ENCODE measurements around the gene APOBEC4. TPM values are rescaled to one million over a fixed set of nuclear protein-coding genes. Genes with fewer than 3 reads are reported as not detected.
"Not testable (repeated sequence)": the region's sequence is repeated elsewhere in the genome, so short reads cannot be mapped to it uniquely, and the experiment has no call there.

The APOBEC4 gene
- total RNA-seq, 1 experiment from 2014 or later: not detected

GRCh38 chr1:183630748-183631147 is 22.4 kb downstream of the APOBEC4 start:
- no TSS peak for BruUV-seq (replicated peaks)
- DNase-seq (ENCODE audit: low read depth, low spot score): no peak
- TF ChIP-seq TCF7L2 (IDR thresholded peaks at IDR 0.05; ENCODE audit: low read depth, low read length): no peak
- TF ChIP-seq CTCF (IDR thresholded peaks at IDR 0.05): no peak
- TF ChIP-seq SIN3A (IDR thresholded peaks at IDR 0.05; ENCODE audit: borderline replicate concordance, insufficient read depth, low read depth, low read length): no peak
- no peak for TF ChIP-seq POLR2AphosphoS5 (IDR thresholded peaks at IDR 0.05; ENCODE audit: low read depth, low read length)
- TF ChIP-seq REST (IDR thresholded peaks at IDR 0.05; ENCODE audit: insufficient read depth in 1 of 2, low read depth in 2 of 2, low read length in 1 of 2): no peak
- ChIA-PET CTCF (no interaction called here), POLR2A (no interaction called here)
- ATAC-seq: no peak
- in situ Hi-C loops (cut with HindIII; ENCODE audit: low pct_unique_long_range_greater_than_20kb, low sequenced_read_pairs): no loop called here
- no peaks in the 10 kb centered on the region for H3K27me3 ChIP-seq (ENCODE audit: control insufficient read depth, insufficient read depth, low read length)
- peaks cover 34% of the 10 kb centered on the region for H3K36me3 ChIP-seq (ENCODE audit: control insufficient read depth, insufficient read depth, low read length)
- H3K9me3 ChIP-seq (ENCODE audit: control insufficient read depth, insufficient read depth, low read depth, low read length): no peaks in the 10 kb centered on the region
- intact Hi-C loops (cut with micrococcal nuclease; ENCODE audit: unreplicated experiment): no loop called here
- peaks cover 19% of the 10 kb centered on the region for H3K4me1 ChIP-seq (ENCODE audit: control insufficient read depth, insufficient read depth, low read length)
- H3K4me3 ChIP-seq (ENCODE audit: low read depth in 2 of 2, low read length in 2 of 2): no peak overlapping the region
- no peak overlapping the region for H3K27ac ChIP-seq (ENCODE audit: low read length)

GRCh38 chr1:183628537-183628936 is 24.6 kb downstream of the APOBEC4 start:
- intact Hi-C loops (cut with micrococcal nuclease; ENCODE audit: unreplicated experiment): no loop called here
- ATAC-seq (no peak), DNase-seq (ENCODE audit: low read depth, low spot score) (no peak)
- H3K27me3 ChIP-seq (ENCODE audit: control insufficient read depth, insufficient read depth, low read length): no peaks in the 10 kb centered on the region
- H3K27ac ChIP-seq (ENCODE audit: low read length): no peak overlapping the region
- no peaks in the 10 kb centered on the region for H3K9me3 ChIP-seq (ENCODE audit: control insufficient read depth, insufficient read depth, low read depth, low read length)
- peaks cover 34% of the 10 kb centered on the region for H3K36me3 ChIP-seq (ENCODE audit: control insufficient read depth, insufficient read depth, low read length)
- H3K4me3 ChIP-seq (ENCODE audit: low read depth in 2 of 2, low read length in 2 of 2): no peak overlapping the region
- no peak for TF ChIP-seq POLR2AphosphoS5 (IDR thresholded peaks at IDR 0.05; ENCODE audit: low read depth, low read length)
- TF ChIP-seq REST (IDR thresholded peaks at IDR 0.05; ENCODE audit: insufficient read depth in 1 of 2, low read depth in 2 of 2, low read length in 1 of 2): no peak
- no peak for TF ChIP-seq CTCF (IDR thresholded peaks at IDR 0.05)
- no peak for TF ChIP-seq SIN3A (IDR thresholded peaks at IDR 0.05; ENCODE audit: borderline replicate concordance, insufficient read depth, low read depth, low read length)
- no peak for TF ChIP-seq TCF7L2 (IDR thresholded peaks at IDR 0.05; ENCODE audit: low read depth, low read length)
- ChIA-PET POLR2A (no interaction called here), CTCF (no interaction called here)
- in situ Hi-C loops (cut with HindIII; ENCODE audit: low pct_unique_long_range_greater_than_20kb, low sequenced_read_pairs): no loop called here
- no TSS peak for BruUV-seq (replicated peaks)
- H3K4me1 ChIP-seq (ENCODE audit: control insufficient read depth, insufficient read depth, low read length): peaks cover 12% of the 10 kb centered on the region

- H3K27ac ChIP-seq (ENCODE audit: low read length); H3K4me1 ChIP-seq (ENCODE audit: control insufficient read depth, insufficient read depth, low read length); in situ Hi-C loops (cut with HindIII; ENCODE audit: low pct_unique_long_range_greater_than_20kb, low sequenced_read_pairs); H3K27me3 ChIP-seq (ENCODE audit: control insufficient read depth, insufficient read depth, low read length); BruUV-seq (replicated peaks); H3K4me3 ChIP-seq (ENCODE audit: low read depth in 2 of 2, low read length in 2 of 2); H3K9me3 ChIP-seq (ENCODE audit: control insufficient read depth, insufficient read depth, low read depth, low read length); CTCF ChIA-PET; intact Hi-C loops (cut with micrococcal nuclease; ENCODE audit: unreplicated experiment); DNase-seq (ENCODE audit: low read depth, low spot score); ATAC-seq: not testable (repeated sequence)
- POLR2A ChIA-PET: interaction anchor here (0.5 kb wide), 1 partner anchor 81 kb away, joined by 3 read pairs; no protein-coding TSS in a partner anchor
- peaks cover 25% of the 10 kb centered on the region for H3K36me3 ChIP-seq (ENCODE audit: control insufficient read depth, insufficient read depth, low read length)
Measured at GRCh38 chr1:183626236-183626635, 26.9 kb downstream of the APOBEC4 start.

Data from Panc1 (cell line).